Nephron progenitor cell (in vitro differentiated cells): ENCODE data around the gene DLG1.

Experiments
- DNase-seq: peaks from one replicate; pipeline ENCODE4 v3.0.0; 2021
- H3K27ac Mint-ChIP-seq: 2 replicates; pipeline ENCODE4 v1.8.0; 2021; ENCODE audit warnings: mild to moderate bottlenecking, moderate library complexity, mixed read lengths
- H3K27me3 Mint-ChIP-seq: 2 replicates; pipeline ENCODE4 v1.8.0; 2021; ENCODE audit warnings: mild to moderate bottlenecking, low read depth, mixed read lengths; ENCODE audit not compliant: poor library complexity
- H3K36me3 Mint-ChIP-seq: 2 replicates; pipeline ENCODE4 v1.8.0; 2021; ENCODE audit warnings: low read depth, mixed read lengths
- H3K4me1 Mint-ChIP-seq: 2 replicates; pipeline ENCODE4 v1.8.0; 2021; ENCODE audit warnings: mixed read lengths
- H3K4me3 Mint-ChIP-seq: 2 replicates; pipeline ENCODE4 v1.8.0; 2021; ENCODE audit warnings: mild to moderate bottlenecking, moderate library complexity, mixed read lengths
- H3K9me3 Mint-ChIP-seq: 2 replicates; pipeline ENCODE4 v1.8.0; 2021; ENCODE audit warnings: mild to moderate bottlenecking, moderate library complexity, mixed read lengths
- CTCF ChIP-seq: fragments of 200-600 bp; sonication (generic); IDR thresholded peaks from 2 replicates; pipeline ENCODE4 v1.5.0; 2021; ENCODE audit warnings: antibody characterized with exemption

The DLG1 gene

DNA sequence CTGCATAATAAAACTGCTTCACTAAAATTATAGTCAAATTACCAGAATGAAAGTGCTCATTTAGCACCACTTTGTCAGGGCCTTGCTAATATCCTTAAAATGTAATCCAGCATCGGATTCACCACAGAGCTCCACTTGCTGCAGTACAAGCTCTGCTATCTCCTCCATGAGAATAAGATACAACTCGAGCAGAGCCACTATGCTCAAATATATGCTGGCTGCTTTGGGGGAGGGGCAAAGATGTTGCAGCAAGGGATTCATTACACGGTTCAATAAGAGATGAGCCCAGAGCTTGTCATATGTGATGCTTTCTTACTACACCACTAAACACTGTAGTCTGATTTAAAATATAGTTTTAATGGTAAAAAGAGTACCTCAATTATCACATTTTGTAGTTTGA is 72.2 kb downstream of the DLG1 start:
- TF ChIP-seq CTCF = no peak
- no peaks in the 10 kb centered on the region for H3K27me3 Mint-ChIP-seq
- peak; percentile 25 for DNase-seq
- H3K27ac Mint-ChIP-seq = no peak overlapping the region
- no peaks in the 10 kb centered on the region for H3K36me3 Mint-ChIP-seq
- H3K4me1 Mint-ChIP-seq = peaks cover 28% of the 10 kb centered on the region
- no peak overlapping the region for H3K4me3 Mint-ChIP-seq
- H3K9me3 Mint-ChIP-seq = no peaks in the 10 kb centered on the region

DNA sequence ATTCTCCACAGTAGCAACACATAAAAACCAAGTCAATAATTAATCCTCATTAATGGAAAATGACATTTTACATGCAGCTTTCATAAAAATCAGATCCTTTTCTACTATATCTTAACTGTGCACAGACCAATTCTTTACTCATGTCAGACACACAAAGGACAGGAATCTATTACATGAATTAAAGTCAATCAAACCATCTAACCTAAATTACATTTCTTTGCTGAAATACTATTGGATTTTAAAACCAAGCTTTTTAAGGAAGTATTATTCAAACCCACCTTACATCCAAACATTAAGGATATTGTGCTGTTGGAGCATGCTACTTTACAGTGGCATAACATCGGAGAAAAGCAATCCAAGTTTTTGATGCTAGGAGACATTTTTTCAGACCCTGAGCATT is 72.8 kb downstream of the DLG1 start:
- H3K9me3 Mint-ChIP-seq = no peaks in the 10 kb centered on the region
- peaks cover 28% of the 10 kb centered on the region for H3K4me1 Mint-ChIP-seq
- TF ChIP-seq CTCF = no peak
- no peaks in the 10 kb centered on the region for H3K27me3 Mint-ChIP-seq
- H3K4me3 Mint-ChIP-seq = no peak overlapping the region
- no peaks in the 10 kb centered on the region for H3K36me3 Mint-ChIP-seq
- no peak for DNase-seq
- H3K27ac Mint-ChIP-seq = no peak overlapping the region

GRCh38 chr3:197224034-197224444 is 74.4 kb downstream of the DLG1 start:
- TF ChIP-seq CTCF = peak; percentile 58
- Mint-ChIP-seq H3K27me3 (no peaks in the 10 kb centered on the region), H3K36me3 (no peaks in the 10 kb centered on the region), H3K27ac (no peak overlapping the region), H3K4me3 (no peak overlapping the region), H3K4me1 (peaks cover 28% of the 10 kb centered on the region), H3K9me3 (no peaks in the 10 kb centered on the region)
- DNase-seq = no peak

GRCh38 chr3:197222937-197223370 is 75.5 kb downstream of the DLG1 start:
- H3K4me3 Mint-ChIP-seq = no peak overlapping the region

DNA sequence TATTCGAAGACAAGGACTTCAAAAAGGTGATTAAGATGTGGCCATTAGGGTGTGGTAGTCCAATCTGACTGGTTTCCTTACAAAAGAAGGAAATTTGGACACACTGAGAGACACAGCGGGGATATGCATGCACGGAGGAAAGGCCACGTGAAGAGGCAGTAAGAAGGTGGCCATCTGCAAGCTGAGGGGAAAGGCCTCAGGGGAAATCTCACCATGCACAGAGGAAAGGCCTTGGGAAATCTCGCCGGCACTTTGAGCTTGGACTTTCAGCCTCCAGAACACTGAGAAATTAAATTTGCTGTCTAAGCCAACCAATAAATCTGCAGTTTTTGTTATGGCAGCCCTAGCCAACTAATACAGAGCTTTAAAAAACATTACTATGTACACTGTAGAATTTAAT is 78.8 kb downstream of the DLG1 start:
- Mint-ChIP-seq H3K27ac (peak overlapping the region; percentile 46), H3K4me1 (peaks cover 16% of the 10 kb centered on the region), H3K4me3 (no peak overlapping the region), H3K9me3 (peaks cover 5% of the 10 kb centered on the region), H3K27me3 (no peaks in the 10 kb centered on the region), H3K36me3 (peaks cover 8% of the 10 kb centered on the region)
- no peak for TF ChIP-seq CTCF
- DNase-seq = no peak

More at GRCh38 chr3:197222937-197223370, 75.5 kb downstream of the DLG1 start:
- no peaks in the 10 kb centered on the region for H3K9me3 Mint-ChIP-seq
- no peaks in the 10 kb centered on the region for H3K36me3 Mint-ChIP-seq
- no peak for DNase-seq
- no peak for TF ChIP-seq CTCF
- H3K27me3 Mint-ChIP-seq = no peaks in the 10 kb centered on the region
- H3K27ac Mint-ChIP-seq = peak overlapping the region; percentile 12
- peaks cover 28% of the 10 kb centered on the region for H3K4me1 Mint-ChIP-seq

DNA sequence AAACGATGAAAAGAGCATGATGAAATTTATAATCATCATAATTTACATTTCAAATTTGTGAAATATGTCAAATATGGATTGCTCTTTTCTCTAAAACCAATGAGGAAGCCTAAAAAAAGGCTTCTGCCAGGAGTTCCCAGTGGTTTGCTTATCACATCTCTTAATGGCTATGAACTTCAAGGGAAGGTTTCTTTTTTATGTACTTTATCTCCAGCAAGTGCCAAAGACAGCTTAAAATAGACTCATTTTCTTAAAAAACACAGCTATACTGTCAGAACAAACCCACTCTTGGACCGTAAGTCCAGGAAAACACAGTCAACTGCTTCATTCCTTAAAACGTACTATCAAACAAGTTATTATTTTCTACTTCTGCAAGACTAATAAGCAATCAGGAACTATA is 80.2 kb downstream of the DLG1 start:
- DNase-seq = no peak
- Mint-ChIP-seq H3K4me3 (no peak overlapping the region), H3K9me3 (peaks cover 12% of the 10 kb centered on the region), H3K27ac (no peak overlapping the region), H3K36me3 (peaks cover 20% of the 10 kb centered on the region), H3K4me1 (peaks cover 10% of the 10 kb centered on the region), H3K27me3 (no peaks in the 10 kb centered on the region)
- TF ChIP-seq CTCF = no peak
